Osteoblast (primary cell): ENCODE data around the gene KCNQ1. TPM values are rescaled to one million over a fixed set of nuclear protein-coding genes. Genes with fewer than 3 reads are reported as not detected.

Experiments used
- DNase-seq: peaks from one replicate; pipeline ENCODE4 v3.0.0; 2011; ENCODE audit warnings: low spot score, mixed read lengths; ENCODE audit not compliant: insufficient read length; ENCODE audit errors: missing footprints
- H2AFZ ChIP-seq: 2 replicates; pipeline ENCODE4 v1.6.0; 2011; ENCODE audit warnings: mild to moderate bottlenecking, low read length
- H3K27ac ChIP-seq: 2 replicates; pipeline ENCODE4 v1.5.1; 2011; ENCODE audit warnings: mild to moderate bottlenecking, low read depth, low read length, moderate library complexity
- H3K27me3 ChIP-seq: 2 replicates; pipeline ENCODE4 v1.6.0; 2012; ENCODE audit warnings: mild to moderate bottlenecking, control low read depth, inconsistent platforms, low read length, moderate library complexity; ENCODE audit not compliant: insufficient read depth
- H3K36me3 ChIP-seq: 2 replicates; pipeline ENCODE4 v1.5.1; 2011; ENCODE audit warnings: mild to moderate bottlenecking, low read length, control low read depth, moderate library complexity; ENCODE audit not compliant: insufficient read depth
- H3K4me1 ChIP-seq: 2 replicates; pipeline ENCODE4 v1.5.1; 2011; ENCODE audit warnings: mild to moderate bottlenecking, low read length, control low read depth, moderate library complexity; ENCODE audit not compliant: insufficient read depth
- H3K4me2 ChIP-seq: 2 replicates; pipeline ENCODE4 v1.6.0; 2011; ENCODE audit warnings: mild to moderate bottlenecking, low read length; ENCODE audit not compliant: insufficient read depth
- H3K4me3 ChIP-seq: fragments of 200-600 bp; sonication (generic); 3 replicates; pipeline ENCODE4 v1.5.1; 2012; ENCODE audit warnings: mild to moderate bottlenecking, low read length, inconsistent platforms; ENCODE audit not compliant: insufficient read depth
- H3K79me2 ChIP-seq: 2 replicates; pipeline ENCODE4 v1.6.0; 2012; ENCODE audit warnings: mild to moderate bottlenecking, low read length, control low read depth, inconsistent platforms; ENCODE audit not compliant: insufficient read depth
- H3K9me3 ChIP-seq: 2 replicates; pipeline ENCODE4 v1.5.1; 2011; ENCODE audit warnings: low read depth, low read length, control low read depth
- H4K20me1 ChIP-seq: 2 replicates; pipeline ENCODE4 v1.6.0; 2012; ENCODE audit warnings: mild to moderate bottlenecking, low read length, control low read depth; ENCODE audit not compliant: insufficient read depth
- CTCF ChIP-seq: IDR thresholded peaks from 2 replicates; pipeline ENCODE4 v1.5.1; 2011; ENCODE audit warnings: mild to moderate bottlenecking, low read depth, low read length, moderate library complexity; ENCODE audit errors: extremely low read depth
- total RNA-seq: library from RNA; depleted of rRNA; stranded (reverse); fragments of >200 nt; gene quantifications from 2 replicates; pipeline ENCODE4 v1.2.3, GENCODE V29; 2012

KCNQ1 gene
- total RNA-seq, 1 donor: not detected

- H3K79me2 ChIP-seq: no peaks in the 10 kb centered on the region
- no peak overlapping the region for H3K4me3 ChIP-seq
- H4K20me1 ChIP-seq: no peaks in the 10 kb centered on the region
- no peak for TF ChIP-seq CTCF
- no peaks in the 10 kb centered on the region for H3K36me3 ChIP-seq
- H3K4me1 ChIP-seq: no peaks in the 10 kb centered on the region
- peak; percentile 37 for DNase-seq
- H3K27me3 ChIP-seq: peaks cover 8% of the 10 kb centered on the region
- no peak overlapping the region for H3K4me2 ChIP-seq
- no peaks in the 10 kb centered on the region for H3K9me3 ChIP-seq
- no peak overlapping the region for H2AFZ ChIP-seq
- H3K27ac ChIP-seq: no peak overlapping the region
Measured at GRCh38 chr11:2798951-2799761, 354.3 kb downstream of the KCNQ1 start.

GRCh38 chr11:2799881-2800654, 355.3 kb downstream of the KCNQ1 start:
- Histone ChIP-seq H3K36me3 (no peaks in the 10 kb centered on the region), H3K79me2 (no peaks in the 10 kb centered on the region), H3K4me3 (no peak overlapping the region), H3K27me3 (peaks cover 14% of the 10 kb centered on the region), H2AFZ (no peak overlapping the region), H3K4me2 (no peak overlapping the region), H3K4me1 (no peaks in the 10 kb centered on the region), H3K27ac (no peak overlapping the region), H3K9me3 (no peaks in the 10 kb centered on the region), H4K20me1 (no peaks in the 10 kb centered on the region)
- DNase-seq: peak; percentile 90
- TF ChIP-seq CTCF: no peak

GRCh38 chr11:2800655-2801531, 356.1 kb downstream of the KCNQ1 start:
- H4K20me1 ChIP-seq: no peaks in the 10 kb centered on the region
- no peak overlapping the region for H3K4me3 ChIP-seq
- TF ChIP-seq CTCF: no peak
- no peak overlapping the region for H2AFZ ChIP-seq
- peak; percentile 82 for DNase-seq
- H3K36me3 ChIP-seq: no peaks in the 10 kb centered on the region
- no peaks in the 10 kb centered on the region for H3K79me2 ChIP-seq
- H3K4me1 ChIP-seq: no peaks in the 10 kb centered on the region
- no peak overlapping the region for H3K4me2 ChIP-seq
- peaks cover 19% of the 10 kb centered on the region for H3K27me3 ChIP-seq
- no peaks in the 10 kb centered on the region for H3K9me3 ChIP-seq
- H3K27ac ChIP-seq: no peak overlapping the region
